A549 (cell line): ENCODE measurements around the gene ASCL5. TPM values are rescaled to one million over a fixed set of nuclear protein-coding genes. Genes with fewer than 3 reads are reported as not detected.

Experiments used
- ATAC-seq, 2 experiments: fragments of 200-7000 bp in 1 of 2; fragments of >200 bp in 1 of 2; cut with Nextera tagmentation in 1 of 2; cut with Tn5 transposase in 1 of 2; 3 replicates each; pipeline versions ENCODE4 v1.8.0 to v1.9.1; 2018 to 2020; ENCODE audit warnings: mild to moderate bottlenecking in 1 of 2, moderate library complexity in 1 of 2
- CTCF ChIA-PET: fragments of 300-600 bp; sonication (Branson Sonifier 250); formaldehyde crosslinking; extraction: SDS; loops from one replicate; lab custom pipeline; 2021; ENCODE audit warnings: antibody characterized with exemption, inconsistent platforms; lab: Yijun Ruan, JAX
- POLR2A ChIA-PET: fragments of 350-600 bp; formaldehyde crosslinking; extraction: SDS; loops from one replicate; lab custom pipeline; 2021; ENCODE audit warnings: antibody characterized with exemption, inconsistent platforms; lab: Yijun Ruan, JAX
- DNase-seq, 2 experiments: peaks; one replicate each; pipeline versions ENCODE4 v3.0.0 to v3.0.0-alpha.2; 2011 to 2016; ENCODE audit warnings: low read depth in 1 of 2, low spot score in 1 of 2
- FAIRE-seq: peaks from 2 replicates; lab custom pipeline; 2011; peaks lifted over from hg19 to GRCh38; lab: Jason Lieb, UNC
- H3K27ac ChIP-seq, 2 experiments: fragments of >200 bp; sonication (Bioruptor Twin); formaldehyde crosslinking; 3 replicates each; pipeline ENCODE4 v1.5.1; 2016 to 2017
- H3K4me1 ChIP-seq: fragments of >200 bp; sonication (Bioruptor Twin); formaldehyde crosslinking; 3 replicates; pipeline ENCODE4 v1.6.1; 2016
- H3K4me2 ChIP-seq: fragments of >200 bp; sonication (Bioruptor Twin); formaldehyde crosslinking; 3 replicates; pipeline ENCODE4 v1.6.1; 2016
- H3K4me3 ChIP-seq: fragments of >200 bp; sonication (Bioruptor Twin); formaldehyde crosslinking; 3 replicates; pipeline ENCODE4 v1.5.1; 2016
- H3K9me3 ChIP-seq: fragments of >200 bp; sonication (Bioruptor Twin); formaldehyde crosslinking; 3 replicates; pipeline ENCODE4 v1.6.1; 2016
- BCL3 ChIP-seq: fragments of >200 bp; sonication (Bioruptor Twin); formaldehyde crosslinking; IDR thresholded peaks from 3 replicates; pipeline ENCODE4 v1.6.1; 2016
- BHLHE40 ChIP-seq: IDR thresholded peaks from 2 replicates; pipeline ENCODE4 v1.6.1; 2012; ENCODE audit warnings: low read depth, low read length, inconsistent platforms
- CBX2 ChIP-seq: fragments of 200-600 bp; sonication (generic); IDR thresholded peaks from 2 replicates; pipeline ENCODE4 v1.6.1; 2016; ENCODE audit warnings: low read depth, mild to moderate bottlenecking, borderline replicate concordance
- CHD4 ChIP-seq: fragments of 200-600 bp; sonication (generic); IDR thresholded peaks from 2 replicates; pipeline ENCODE4 v1.6.1; 2016; ENCODE audit warnings: antibody characterized with exemption, mild to moderate bottlenecking, borderline replicate concordance
- CTCF ChIP-seq: fragments of >200 bp; sonication (Bioruptor Twin); formaldehyde crosslinking; IDR thresholded peaks from 3 replicates; pipeline ENCODE4 v1.5.1; 2016
- HDAC2 ChIP-seq: fragments of 200-600 bp; sonication (generic); IDR thresholded peaks from 2 replicates; pipeline ENCODE4 v1.6.1; 2016
- HOXA7 ChIP-seq: fragments of 250-450 bp; sonication (Bioruptor Pico); IDR thresholded peaks from 2 replicates; pipeline ENCODE4 v1.5.0; 2020; ENCODE audit warnings: mild to moderate bottlenecking, moderate library complexity
- JUN ChIP-seq, 2 experiments: fragments of >200 bp; sonication (Bioruptor Twin); formaldehyde crosslinking; IDR thresholded peaks; 2 replicates in 1 of 2; 3 replicates in 1 of 2; pipeline ENCODE4 v1.6.1; 2016 to 2017
- JUNB ChIP-seq: fragments of >200 bp; sonication (Bioruptor Twin); formaldehyde crosslinking; IDR thresholded peaks from 2 replicates; pipeline ENCODE4 v1.6.1; 2016
- KDM5A ChIP-seq: fragments of 200-600 bp; sonication (generic); IDR thresholded peaks from 2 replicates; pipeline ENCODE4 v1.6.1; 2016; ENCODE audit warnings: antibody characterized with exemption, mild to moderate bottlenecking
- MAZ ChIP-seq: fragments of 150-350 bp; IDR thresholded peaks from 2 replicates; pipeline ENCODE4 v1.6.1; 2014; ENCODE audit warnings: antibody characterized with exemption, low read depth, low read length, borderline replicate concordance
- MYC ChIP-seq: IDR thresholded peaks from 2 replicates; pipeline ENCODE4 v1.6.1; 2012; ENCODE audit warnings: mild to moderate bottlenecking, inconsistent platforms, low read length, improper control_type of control experiment, borderline replicate concordance
- NFE2L2 ChIP-seq: fragments of 150-350 bp; conservative IDR thresholded peaks from 2 replicates; pipeline ENCODE4 v1.6.1; 2014; ENCODE audit warnings: low read length
- NPAS2 ChIP-seq: fragments of 250-450 bp; sonication (Bioruptor Pico); IDR thresholded peaks from 2 replicates; pipeline ENCODE4 v1.8.0; 2022; ENCODE audit warnings: mild to moderate bottlenecking, moderate library complexity, borderline replicate concordance
- PHF8 ChIP-seq: fragments of 200-600 bp; sonication (generic); IDR thresholded peaks from 2 replicates; pipeline ENCODE4 v1.6.1; 2016; ENCODE audit warnings: low read depth, mild to moderate bottlenecking, antibody characterized with exemption, moderate library complexity, borderline replicate concordance
- POLR2A ChIP-seq: IDR thresholded peaks from 2 replicates; pipeline ENCODE4 v1.6.1; 2012; ENCODE audit warnings: mild to moderate bottlenecking, low read length
- POLR2AphosphoS2 ChIP-seq: conservative IDR thresholded peaks from 2 replicates; pipeline ENCODE4 v1.6.1; 2012; ENCODE audit warnings: low read length, improper control_type of control experiment, inconsistent platforms
- RAD21 ChIP-seq, 2 experiments: fragments of >200 bp in 1 of 2; sonication (Bioruptor Twin) in 1 of 2; formaldehyde crosslinking in 1 of 2; IDR thresholded peaks in 1 of 2; conservative IDR thresholded peaks in 1 of 2; 2 replicates in 1 of 2; 3 replicates in 1 of 2; pipeline ENCODE4 v1.6.1; 2012 to 2018; ENCODE audit warnings: inconsistent platforms in 1 of 2
- RARB ChIP-seq: fragments of 250-450 bp; sonication (Bioruptor Pico); IDR thresholded peaks from 2 replicates; pipeline ENCODE4 v1.8.0; 2021; ENCODE audit warnings: mild to moderate bottlenecking, moderate library complexity
- RFX5 ChIP-seq: fragments of 450-650 bp; IDR thresholded peaks from 2 replicates; pipeline ENCODE4 v1.7.1; 2014; ENCODE audit warnings: antibody characterized with exemption, mild to moderate bottlenecking, moderate library complexity
- SMC3 ChIP-seq: fragments of >200 bp; sonication (Bioruptor Twin); formaldehyde crosslinking; IDR thresholded peaks from 3 replicates; pipeline ENCODE4 v1.6.1; 2018; ENCODE audit warnings: inconsistent platforms
- TFCP2L1 ChIP-seq: fragments of 250-450 bp; sonication (Bioruptor Pico); IDR thresholded peaks from 2 replicates; pipeline ENCODE4 v1.5.0; 2021; ENCODE audit warnings: mild to moderate bottlenecking
- ZSCAN20 ChIP-seq: fragments of 250-450 bp; sonication (Bioruptor Pico); IDR thresholded peaks from 2 replicates; pipeline ENCODE4 v1.8.0; 2022; ENCODE audit warnings: mild to moderate bottlenecking, moderate library complexity
- WGBS: methylation state at CpG from one replicate; pipeline ENCODE4 v1.1.6; 2017; ENCODE audit errors: missing lambda C conversion rate; 5-methylcytosine and 5-hydroxymethylcytosine counted together
- polyA plus RNA-seq, 4 experiments: library from polyadenylated mRNA; depleted of rRNA in 3 of 4; stranded (reverse); fragments of >200 nt; fragmentation: RNase III in 1 of 4; extraction: RNeasy Plus Mini Kit Qiagen cat#74134 plus additional on column Dnase treatment in 1 of 4; gene quantifications; 2 replicates in 3 of 4; 3 replicates in 1 of 4; pipeline ENCODE4 v1.2.3, GENCODE V29; 2011 to 2017
- TF ChIP-seq, protein P1 (sequence below): IDR thresholded peaks from 2 replicates; pipeline ENCODE4 v1.6.1; 2012; ENCODE audit warnings: low read depth, borderline replicate concordance
- TF ChIP-seq, protein P2 (sequence below): fragments of 200-600 bp; sonication (generic); IDR thresholded peaks from 2 replicates; pipeline ENCODE4 v1.6.1; 2016; ENCODE audit warnings: antibody characterized with exemption, mild to moderate bottlenecking, moderate library complexity
- TF ChIP-seq, protein P3 (sequence below): IDR thresholded peaks from 2 replicates; pipeline ENCODE4 v1.6.1; 2012

Gene ASCL5
- polyA plus RNA-seq, 2 of the 4 experiments (the other 2 are of a cell fraction): 0.09 TPM; not detected in 1

DNA sequence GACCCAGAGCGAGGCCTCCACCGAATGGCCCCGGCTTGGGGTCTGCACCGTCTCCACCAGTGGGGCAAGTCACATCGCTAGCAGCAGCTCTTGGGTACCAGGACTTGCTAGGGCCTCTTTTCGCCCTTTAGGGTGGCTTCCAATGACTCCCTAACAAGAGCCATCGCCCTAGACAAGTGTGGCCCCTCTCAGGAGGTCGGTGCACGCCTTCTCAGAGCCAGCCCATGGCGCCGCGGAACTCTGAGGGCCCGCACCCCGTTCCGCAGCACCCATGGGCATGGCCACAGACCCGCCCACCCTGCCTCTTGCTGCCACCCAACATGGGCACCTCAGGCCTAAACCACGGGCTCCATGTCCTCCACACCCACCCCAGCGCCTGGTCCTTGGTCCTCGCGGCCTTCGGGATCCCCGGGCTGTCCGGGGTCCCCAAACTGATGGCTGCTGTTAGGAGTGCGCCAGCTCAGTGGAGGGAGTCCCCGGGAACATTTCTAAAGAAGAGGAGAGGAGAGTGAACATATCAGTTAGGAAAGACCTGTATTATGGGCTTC is 11.5 kb downstream of the ASCL5 start:
- no peak for FAIRE-seq
- TF ChIP-seq CHD4 (no peak), HDAC2 (no peak), SMC3 (no peak)
- TF ChIP-seq, protein P1, sequence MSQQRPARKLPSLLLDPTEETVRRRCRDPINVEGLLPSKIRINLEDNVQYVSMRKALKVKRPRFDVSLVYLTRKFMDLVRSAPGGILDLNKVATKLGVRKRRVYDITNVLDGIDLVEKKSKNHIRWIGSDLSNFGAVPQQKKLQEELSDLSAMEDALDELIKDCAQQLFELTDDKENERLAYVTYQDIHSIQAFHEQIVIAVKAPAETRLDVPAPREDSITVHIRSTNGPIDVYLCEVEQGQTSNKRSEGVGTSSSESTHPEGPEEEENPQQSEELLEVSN: no peak
- TF ChIP-seq, protein P2, sequence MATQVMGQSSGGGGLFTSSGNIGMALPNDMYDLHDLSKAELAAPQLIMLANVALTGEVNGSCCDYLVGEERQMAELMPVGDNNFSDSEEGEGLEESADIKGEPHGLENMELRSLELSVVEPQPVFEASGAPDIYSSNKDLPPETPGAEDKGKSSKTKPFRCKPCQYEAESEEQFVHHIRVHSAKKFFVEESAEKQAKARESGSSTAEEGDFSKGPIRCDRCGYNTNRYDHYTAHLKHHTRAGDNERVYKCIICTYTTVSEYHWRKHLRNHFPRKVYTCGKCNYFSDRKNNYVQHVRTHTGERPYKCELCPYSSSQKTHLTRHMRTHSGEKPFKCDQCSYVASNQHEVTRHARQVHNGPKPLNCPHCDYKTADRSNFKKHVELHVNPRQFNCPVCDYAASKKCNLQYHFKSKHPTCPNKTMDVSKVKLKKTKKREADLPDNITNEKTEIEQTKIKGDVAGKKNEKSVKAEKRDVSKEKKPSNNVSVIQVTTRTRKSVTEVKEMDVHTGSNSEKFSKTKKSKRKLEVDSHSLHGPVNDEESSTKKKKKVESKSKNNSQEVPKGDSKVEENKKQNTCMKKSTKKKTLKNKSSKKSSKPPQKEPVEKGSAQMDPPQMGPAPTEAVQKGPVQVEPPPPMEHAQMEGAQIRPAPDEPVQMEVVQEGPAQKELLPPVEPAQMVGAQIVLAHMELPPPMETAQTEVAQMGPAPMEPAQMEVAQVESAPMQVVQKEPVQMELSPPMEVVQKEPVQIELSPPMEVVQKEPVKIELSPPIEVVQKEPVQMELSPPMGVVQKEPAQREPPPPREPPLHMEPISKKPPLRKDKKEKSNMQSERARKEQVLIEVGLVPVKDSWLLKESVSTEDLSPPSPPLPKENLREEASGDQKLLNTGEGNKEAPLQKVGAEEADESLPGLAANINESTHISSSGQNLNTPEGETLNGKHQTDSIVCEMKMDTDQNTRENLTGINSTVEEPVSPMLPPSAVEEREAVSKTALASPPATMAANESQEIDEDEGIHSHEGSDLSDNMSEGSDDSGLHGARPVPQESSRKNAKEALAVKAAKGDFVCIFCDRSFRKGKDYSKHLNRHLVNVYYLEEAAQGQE: no peak
- peak overlapping the region; percentile 80; the same call in 2 of the 3 replicates for H3K4me3 ChIP-seq

DNA sequence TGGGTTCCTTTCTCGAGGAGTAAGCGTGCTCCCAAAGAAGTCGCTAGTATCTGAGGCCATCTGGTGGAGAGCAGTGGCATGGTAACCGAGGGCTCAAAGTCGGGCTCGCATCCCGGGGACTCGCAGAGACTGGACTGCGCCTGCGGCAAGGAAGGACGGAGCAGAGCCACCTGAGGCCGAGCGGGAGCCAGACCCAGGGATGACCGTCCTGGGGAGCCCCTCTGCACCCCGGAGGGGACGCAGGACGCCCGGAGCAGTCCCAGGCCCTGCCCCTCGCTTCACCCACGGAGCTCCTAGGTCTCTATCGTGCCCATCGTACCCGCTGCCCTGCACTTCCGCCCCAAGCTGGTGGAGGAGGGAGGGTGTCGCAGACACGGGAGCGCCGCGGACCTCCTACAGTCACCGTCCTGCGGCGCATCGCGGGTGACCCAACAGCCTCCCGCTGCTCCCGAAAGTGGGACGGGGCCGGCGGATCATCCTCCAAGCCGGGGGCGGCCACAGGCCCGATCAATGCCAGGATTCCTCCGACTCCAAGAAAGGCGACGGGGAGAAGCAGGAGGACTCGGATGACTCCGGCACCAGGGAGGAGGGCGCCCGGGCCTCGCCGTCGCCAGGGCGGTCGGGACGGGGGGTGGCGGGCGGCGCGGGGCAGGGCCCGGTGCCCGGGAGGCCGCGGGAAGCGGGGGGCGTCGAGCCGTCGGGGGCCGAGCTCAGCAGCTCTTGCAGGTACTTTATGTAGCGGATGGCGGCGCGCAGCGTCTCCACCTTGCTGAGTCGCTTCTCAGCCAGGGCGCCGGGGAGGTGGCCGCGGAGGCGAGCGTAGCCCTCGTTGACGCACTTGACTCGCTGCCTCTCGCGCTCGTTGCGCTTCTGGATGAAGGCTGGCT is 12.5 kb downstream of the ASCL5 start:
- H3K27ac ChIP-seq: peak overlapping the region; percentile 87 to 89
- FAIRE-seq: peak; percentile 97

More for the DNA sequence above, 11.5 kb downstream of the ASCL5 start:
- Histone ChIP-seq H3K4me2 (peak overlapping the region; percentile 87), H3K27ac (peak overlapping the region; percentile 87 to 89; a peak in 4 of 6 replicates), H3K9me3 (no peaks in the 10 kb centered on the region), H3K4me1 (peaks cover 8% of the 10 kb centered on the region)
- DNase-seq (no peak), ATAC-seq (no peak)
- WGBS: 98% methylated on average over 13 of the region's 25 CpGs
- ChIA-PET CTCF (interaction anchor here (0.8 to 7.4 kb wide), 11 partner anchors 11 to 556 kb away, joined by 3 to 84 read pairs (median 8); partner anchors contain the start of gene ASCL5), POLR2A (interaction anchor here (1.6 to 2.1 kb wide), 2 partner anchors 144 to 557 kb away, joined by 8 to 9 read pairs; no protein-coding TSS in a partner anchor)

More for the DNA sequence above, 12.5 kb downstream of the ASCL5 start:
- peak; percentile 93 to 97 for ATAC-seq
- ChIA-PET CTCF (interaction anchor here (0.5 to 7.4 kb wide), 34 partner anchors 8 to 557 kb away, joined by 3 to 84 read pairs (median 4); partner anchors contain the start of gene ASCL5), POLR2A (interaction anchor here (0.6 to 2.1 kb wide), 10 partner anchors 10 to 556 kb away, joined by 3 to 9 read pairs (median 4); partner anchors contain the start of gene DDX59)
- Histone ChIP-seq H3K4me3 (peak overlapping the region; percentile 80), H3K4me2 (peak overlapping the region; percentile 87), H3K9me3 (no peaks in the 10 kb centered on the region), H3K4me1 (peaks cover 8% of the 10 kb centered on the region)
- WGBS: 5% methylated on average over 43 of the region's 88 CpGs
- TF ChIP-seq MYC (peak; percentile 75; the same call in 1 of the 2 replicates), RAD21 (conservative IDR thresholded peaks at IDR 0.05 in 1 of 2, IDR thresholded peaks at IDR 0.05 in 1 of 2) (peak; percentile 90 to 91), NPAS2 (CRISPR knock-in tag) (no peak), NFE2L2 (no peak), PHF8 (peak; percentile 56; the same call in 1 of the 2 replicates), HOXA7 (CRISPR knock-in tag) (no peak), POLR2A (peak; percentile 78), TFCP2L1 (CRISPR knock-in tag) (no peak), RARB (CRISPR knock-in tag) (no peak), CTCF (peak; percentile 84), JUN (IDR thresholded peaks at IDR 0.05) (peak in 1 of 2 experiments; percentile 66; a peak in 3 of 5 replicates), SMC3 (peak; percentile 86), KDM5A (peak; percentile 26; the same call in 1 of the 2 replicates), JUNB (no peak), BCL3 (peak; percentile 29; the same call in 1 of the 3 replicates), MAZ (no peak), ZSCAN20 (CRISPR knock-in tag) (no peak), POLR2AphosphoS2 (no peak), BHLHE40 (no peak), CBX2 (no peak), RFX5 (0 out of 2 replicates have a peak, but pooled peaks have one; percentile 31)
- TF ChIP-seq, protein P3, sequence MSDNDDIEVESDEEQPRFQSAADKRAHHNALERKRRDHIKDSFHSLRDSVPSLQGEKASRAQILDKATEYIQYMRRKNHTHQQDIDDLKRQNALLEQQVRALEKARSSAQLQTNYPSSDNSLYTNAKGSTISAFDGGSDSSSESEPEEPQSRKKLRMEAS: peak; percentile 92
- DNase-seq: peak; percentile 93 to 98
